Testis (tissue), 5 donors: ENCODE results near the gene WFDC10A. TPM values are rescaled to one million over a fixed set of nuclear protein-coding genes. Genes with fewer than 3 reads are reported as not detected.
"Not testable (repeated sequence)": the region's sequence is repeated elsewhere in the genome, so short reads cannot be mapped to it uniquely, and the experiment has no call there.

ENCODE experiments used
- DNase-seq: peaks from one replicate; pipeline ENCODE4 v3.0.0-alpha.2; 2019
- H3K27ac ChIP-seq, 2 donors: fragments of 200-600 bp; sonication (generic); one replicate each; pipeline ENCODE4 v1.5.1; 2019
- H3K27me3 ChIP-seq: fragments of 200-600 bp; sonication (generic); one replicate; pipeline ENCODE4 v1.5.1; 2019
- H3K36me3 ChIP-seq: fragments of 200-600 bp; sonication (generic); one replicate; pipeline ENCODE4 v1.5.1; 2017; ENCODE audit warnings: low read depth; ENCODE audit errors: missing control alignments
- H3K4me1 ChIP-seq: fragments of 200-600 bp; sonication (generic); one replicate; pipeline ENCODE4 v1.5.1; 2019
- H3K4me3 ChIP-seq, 2 donors: fragments of 200-600 bp; sonication (generic); one replicate each; pipeline ENCODE4 v1.5.1; 2017 to 2019
- H3K9me3 ChIP-seq: fragments of 200-600 bp; sonication (generic); one replicate; pipeline ENCODE4 v1.5.1; 2017
- CTCF ChIP-seq, 3 experiments: fragments of 450-650 bp in 2 of 3; fragments of 200-600 bp in 1 of 3; sonication (generic) in 1 of 3; IDR thresholded peaks; one replicate each; pipeline ENCODE4 v1.5.1; 2016 to 2019; ENCODE audit warnings: antibody characterized with exemption in 3 of 3, mild to moderate bottlenecking in 2 of 3, moderate library complexity in 1 of 3
- POLR2A ChIP-seq: fragments of 450-650 bp; IDR thresholded peaks from one replicate; pipeline ENCODE4 v1.6.1; 2017; ENCODE audit warnings: antibody characterized with exemption, mild to moderate bottlenecking, moderate library complexity
- WGBS, 2 donors: methylation state at CpG; one replicate each; pipeline ENCODE4 v1.1.5; 2018; 5-methylcytosine and 5-hydroxymethylcytosine counted together
- intact Hi-C: fragments of 100-400 bp; cut with DNase I; formaldehyde crosslinking; loops from one replicate; pipeline ENCODE4 v1.15.1; 2023; ENCODE audit warnings: low total_unique reads
- long read RNA-seq, 2 donors: transcript quantifications; one replicate each; lab custom pipeline, GENCODE V29; 2026
- polyA plus RNA-seq: library from polyadenylated mRNA; stranded (reverse); fragments of 350-450 nt; fragmentation: Illumina TruSeq; extraction: RNeasy Lipid Tissue Mini Kit (QIAGEN cat#74804); gene quantifications from one replicate; pipeline ENCODE4 v1.2.3, GENCODE V29; 2014; ENCODE audit warnings: low read depth, low replicate concordance; ENCODE audit not compliant: insufficient read depth
- total RNA-seq, 2 donors: library from RNA; depleted of rRNA; stranded (reverse); fragments of >200 nt; gene quantifications; one replicate each; pipeline ENCODE4 v1.2.3, GENCODE V29; 2016

WFDC10A gene
- total RNA-seq, result not detected
- not detected for polyA plus RNA-seq
- long read RNA-seq, donor 1, result 0 reads
- long read RNA-seq, donor 2, result 0 reads

GRCh38 chr20:45629496-45630100 lies at the start of gene WFDC10A:
Gene WFDC10A (plus strand): TSS chr20:45629739. CDS start chr20:45629814, 75 bp downstream.
- Histone ChIP-seq H3K27me3 (no peaks in the 10 kb centered on the region), H3K4me3 (no peak within 1 kb of the TSS), H3K27ac (no peak within 1 kb of the TSS), H3K9me3 (no peaks in the 10 kb centered on the region), H3K4me1 (no peaks in the 10 kb centered on the region), H3K36me3 (no peaks in the 10 kb centered on the region)
- 22 to 37% methylated on average over 9 of the region's 9 CpGs for WGBS, 2 donors
- peak; percentile 49 for DNase-seq
- intact Hi-C loops, result no loop called here
- no peak for TF ChIP-seq POLR2A
- TF ChIP-seq CTCF (IDR thresholded peaks at IDR 0.05), result peak; percentile 7 to 48 (median 34)

GRCh38 chr20:45581702-45582101 lies 47.8 kb upstream of the WFDC10A start:
- Histone ChIP-seq H3K27me3 (no peaks in the 10 kb centered on the region), H3K27ac (no peak overlapping the region), H3K9me3 (no peaks in the 10 kb centered on the region), H3K4me1 (no peaks in the 10 kb centered on the region), H3K4me3 (no peak overlapping the region), H3K36me3 (no peaks in the 10 kb centered on the region)
- DNase-seq, result no peak
- no peak for TF ChIP-seq POLR2A
- TF ChIP-seq CTCF (IDR thresholded peaks at IDR 0.05), result no peak
- intact Hi-C loops, result no loop called here

GRCh38 chr20:45583502-45583901 lies 46.0 kb upstream of the WFDC10A start:
- Histone ChIP-seq H3K4me3 (no peak overlapping the region), H3K9me3 (no peaks in the 10 kb centered on the region), H3K4me1 (no peaks in the 10 kb centered on the region), H3K27ac (no peak overlapping the region), H3K36me3 (no peaks in the 10 kb centered on the region), H3K27me3 (no peaks in the 10 kb centered on the region)
- TF ChIP-seq POLR2A (no peak), CTCF (IDR thresholded peaks at IDR 0.05) (no peak)
- DNase-seq, result no peak
- WGBS, 2 donors, result 67 to 80% methylated on average over 3 of the region's 3 CpGs
- intact Hi-C loops, result no loop called here

- H3K27ac ChIP-seq, H3K9me3 ChIP-seq, H3K27me3 ChIP-seq, intact Hi-C loops, H3K36me3 ChIP-seq, H3K4me3 ChIP-seq, H3K4me1 ChIP-seq, DNase-seq: not testable (repeated sequence)
- 83 to 84% methylated on average over 5 of the region's 5 CpGs for WGBS, 2 donors
Observed at GRCh38 chr20:45584294-45584693, 45.2 kb upstream of the WFDC10A start.

- WGBS, 2 donors, result 89 to 93% methylated on average over 5 of the region's 5 CpGs
- DNase-seq, H3K27me3 ChIP-seq, H3K4me3 ChIP-seq, intact Hi-C loops, H3K27ac ChIP-seq, H3K9me3 ChIP-seq, H3K4me1 ChIP-seq, H3K36me3 ChIP-seq: not testable (repeated sequence)
Observed at GRCh38 chr20:45585986-45586385, 43.6 kb upstream of the WFDC10A start.

- WGBS, 2 donors, result 80 to 82% methylated on average over 2 of the region's 2 CpGs
- no peak overlapping the region for H3K4me3 ChIP-seq
- no peaks in the 10 kb centered on the region for H3K4me1 ChIP-seq
- H3K27ac ChIP-seq, result no peak overlapping the region
- TF ChIP-seq POLR2A (no peak), CTCF (IDR thresholded peaks at IDR 0.05) (no peak)
- intact Hi-C loops, result no loop called here
- no peaks in the 10 kb centered on the region for H3K9me3 ChIP-seq
- no peak for DNase-seq
- H3K36me3 ChIP-seq, result no peaks in the 10 kb centered on the region
- H3K27me3 ChIP-seq, result no peaks in the 10 kb centered on the region
Observed at GRCh38 chr20:45588800-45589199, 40.7 kb upstream of the WFDC10A start.
